ENCODE data around the gene ALDH3B1. TPM values are rescaled to one million over a fixed set of nuclear protein-coding genes. Genes with fewer than 3 reads are reported as not detected.

The ALDH3B1 gene
- total and polyA plus RNA-seq, 9 of the 15 experiments (the other 6 are each of a cell fraction or from before 2014, with no cell fraction given), result 0.01 to 0.35 (median 0.07) TPM; not detected in 2

- intact Hi-C loops (cut with micrococcal nuclease), result no loop called here
- Histone ChIP-seq H3K27ac (ENCODE audit: extremely low read depth, low read depth, low read length) (no peak overlapping the region), H3K79me2 (ENCODE audit: control insufficient read depth, insufficient read depth, low read length) (no peaks in the 10 kb centered on the region), H3K36me3 (ENCODE audit: control insufficient read depth, insufficient read depth, low read length) (peaks cover 48% of the 10 kb centered on the region; the same call in 2 of the 3 replicates), H3K4me1 (replicated peaks in 1 of 2; ENCODE audit: control insufficient read depth in 2 of 2, insufficient read depth in 2 of 2, low read length in 2 of 2) (peaks cover 0 to 8% of the 10 kb centered on the region in 2 experiments; a peak in 1 of 5 replicates), H3K9me3 (replicated peaks; ENCODE audit: control insufficient read depth, insufficient read depth, low read depth, low read length) (no peaks in the 10 kb centered on the region), H3K4me3 (no peak overlapping the region), H2AFZ (ENCODE audit: low read depth, low read length) (no peak overlapping the region), H3K27me3 (ENCODE audit: control insufficient read depth in 2 of 2, insufficient read depth in 2 of 2, low read length in 2 of 2) (no peaks in the 10 kb centered on the region), H4K20me1 (replicated peaks; ENCODE audit: control insufficient read depth, insufficient read depth, low read length) (no peaks in the 10 kb centered on the region; the same call in 1 of the 2 replicates), H3K9ac (ENCODE audit: insufficient read depth in 1 of 2, low read depth in 2 of 2, low read length in 2 of 2) (no peak overlapping the region), H3K9me1 (ENCODE audit: control insufficient read depth, insufficient read depth, low read length) (no peaks in the 10 kb centered on the region), H3K4me2 (ENCODE audit: insufficient read depth, low read length) (no peak overlapping the region)
- TF ChIP-seq ZNF165 (CRISPR knock-in tag; IDR thresholded peaks at IDR 0.05; ENCODE audit: borderline replicate concordance) (no peak), TCF7 (IDR thresholded peaks at IDR 0.05; ENCODE audit: borderline replicate concordance) (no peak), TEAD2 (tag; IDR thresholded peaks at IDR 0.05) (no peak), TAF1 (IDR thresholded peaks at IDR 0.05; ENCODE audit: control insufficient read depth, extremely low read depth, insufficient read depth, low read length, severe bottlenecking) (no peak), FOXM1 (IDR thresholded peaks at IDR 0.05; ENCODE audit: low read depth) (no peak), FOXM1 (CRISPR knock-in tag; IDR thresholded peaks at IDR 0.05; ENCODE audit: low read depth) (no peak), MCM5 (IDR thresholded peaks at IDR 0.05; ENCODE audit: low read depth) (no peak), SRSF7 (optimal IDR thresholded peaks at IDR 0.05; ENCODE audit: low read depth, low read length) (no peak), POLR3G (IDR thresholded peaks at IDR 0.05; ENCODE audit: extremely low read depth, insufficient read length, insufficient replicate concordance) (no peak), PHF8 (IDR thresholded peaks at IDR 0.05; ENCODE audit: borderline replicate concordance, low read length) (no peak), NFIC (IDR thresholded peaks at IDR 0.05) (no peak), ZNF644 (tag; IDR thresholded peaks at IDR 0.05; ENCODE audit: low read depth) (no peak), NCOA1 (IDR thresholded peaks at IDR 0.05; ENCODE audit: low read depth) (no peak), LCOR (CRISPR knock-in tag; IDR thresholded peaks at IDR 0.05) (no peak), MAFG (tag; conservative IDR thresholded peaks at IDR 0.05) (no peak)
- WGBS (ENCODE audit: insufficient coverage, low coverage, missing lambda C conversion rate), result 85% methylated on average over 12 of the region's 12 CpGs
- ATAC-seq, result no peak
- CTCF ChIA-PET (ENCODE audit: low intra/inter-chr PET ratio), result no interaction called here
- POLR2A ChIA-PET, result interaction anchor here (0.6 to 1.0 kb wide), 5 partner anchors 8 to 22 kb away, joined by 3 to 4 read pairs (median 3); no protein-coding TSS in a partner anchor
- BruUV-seq (replicated peaks), result no TSS peak
- in situ Hi-C loops (cut with MboI), result no loop called here
- DNase-seq (ENCODE audit: extremely low read depth in 1 of 4, low spot score in 3 of 4), result no peak
- no peak for FAIRE-seq
Measured at GRCh38 chr11:68056317-68057285, 46.5 kb downstream of the ALDH3B1 start.

Data from K562 (cell line).